Fibroblast of skin of right biceps (primary cell): ENCODE data around the gene GARIN5B.

Source experiments
- DNase-seq: peaks from one replicate; pipeline ENCODE4 v3.0.0-alpha.2; 2013

GARIN5B gene

DNA sequence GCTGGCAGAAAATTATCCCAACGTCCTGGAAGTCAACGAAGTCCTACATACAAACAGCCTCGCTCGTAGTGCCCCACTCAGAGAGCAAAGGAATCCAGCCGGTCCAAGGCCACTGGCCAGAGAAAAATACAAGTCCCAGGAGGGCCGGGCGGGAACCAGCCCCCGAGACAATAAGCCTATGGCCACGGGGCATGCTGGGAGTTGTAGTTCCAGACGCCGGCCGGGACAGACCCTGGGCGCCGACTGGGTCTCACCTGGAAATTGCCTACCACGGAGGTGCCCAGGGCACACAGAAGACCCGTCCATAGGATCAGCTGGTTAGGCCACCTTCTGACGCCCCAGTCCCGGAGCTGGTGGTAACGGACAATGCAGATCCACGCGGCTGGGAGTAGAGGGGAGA, 43.3 kb downstream of the GARIN5B start:
- peak; percentile 33 for DNase-seq

DNA sequence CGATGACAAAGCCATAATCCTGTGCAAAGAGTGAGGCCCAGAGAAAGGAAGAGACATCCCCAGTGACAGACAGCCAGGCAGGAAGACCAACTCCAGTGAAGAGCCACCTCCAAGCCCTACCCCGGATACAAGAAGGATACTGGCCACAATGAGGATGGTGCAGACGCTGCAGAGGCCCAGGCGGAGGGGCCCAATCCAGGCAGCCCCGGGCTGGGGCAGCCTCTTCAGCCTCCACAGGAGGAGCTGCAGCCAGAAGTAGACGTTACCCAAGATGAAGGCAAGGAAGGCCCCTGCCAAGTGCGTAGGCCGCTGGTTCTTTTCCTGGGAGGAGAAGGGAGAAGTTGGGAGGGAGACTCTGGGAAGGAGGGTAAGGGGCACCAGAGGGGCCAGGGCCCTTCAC, 46.4 kb downstream of the GARIN5B start:
- DNase-seq: no peak

DNA sequence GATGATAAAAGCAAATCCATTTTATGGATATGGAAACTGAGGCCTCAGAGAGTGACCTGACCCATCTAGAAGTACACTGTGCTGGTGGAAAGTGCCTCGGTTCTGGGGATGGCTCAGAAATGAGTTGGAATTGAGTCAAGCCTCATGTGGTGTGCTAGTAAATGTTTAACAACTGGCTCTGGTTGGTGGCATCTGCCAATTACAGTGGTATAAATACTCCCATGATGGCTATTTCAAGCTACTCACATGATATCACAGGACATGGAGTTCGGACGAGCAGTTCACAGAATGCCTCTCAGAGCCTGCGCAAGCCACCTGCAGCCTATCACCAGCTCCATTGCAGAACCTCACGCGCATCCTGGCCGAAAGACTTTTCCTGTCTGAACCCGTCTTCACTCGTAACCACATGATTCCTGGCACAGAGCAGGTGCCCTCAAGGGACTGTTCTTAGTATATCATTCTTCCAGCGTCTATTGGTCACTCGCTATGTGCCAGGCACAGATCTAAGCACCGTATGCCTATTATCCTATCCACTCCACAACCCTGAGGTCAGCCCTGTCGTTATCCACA, 47.0 kb downstream of the GARIN5B start:
- DNase-seq: no peak

GRCh38 chr19:55314396-55314795, 48.7 kb downstream of the GARIN5B start:
- no peak for DNase-seq

DNA sequence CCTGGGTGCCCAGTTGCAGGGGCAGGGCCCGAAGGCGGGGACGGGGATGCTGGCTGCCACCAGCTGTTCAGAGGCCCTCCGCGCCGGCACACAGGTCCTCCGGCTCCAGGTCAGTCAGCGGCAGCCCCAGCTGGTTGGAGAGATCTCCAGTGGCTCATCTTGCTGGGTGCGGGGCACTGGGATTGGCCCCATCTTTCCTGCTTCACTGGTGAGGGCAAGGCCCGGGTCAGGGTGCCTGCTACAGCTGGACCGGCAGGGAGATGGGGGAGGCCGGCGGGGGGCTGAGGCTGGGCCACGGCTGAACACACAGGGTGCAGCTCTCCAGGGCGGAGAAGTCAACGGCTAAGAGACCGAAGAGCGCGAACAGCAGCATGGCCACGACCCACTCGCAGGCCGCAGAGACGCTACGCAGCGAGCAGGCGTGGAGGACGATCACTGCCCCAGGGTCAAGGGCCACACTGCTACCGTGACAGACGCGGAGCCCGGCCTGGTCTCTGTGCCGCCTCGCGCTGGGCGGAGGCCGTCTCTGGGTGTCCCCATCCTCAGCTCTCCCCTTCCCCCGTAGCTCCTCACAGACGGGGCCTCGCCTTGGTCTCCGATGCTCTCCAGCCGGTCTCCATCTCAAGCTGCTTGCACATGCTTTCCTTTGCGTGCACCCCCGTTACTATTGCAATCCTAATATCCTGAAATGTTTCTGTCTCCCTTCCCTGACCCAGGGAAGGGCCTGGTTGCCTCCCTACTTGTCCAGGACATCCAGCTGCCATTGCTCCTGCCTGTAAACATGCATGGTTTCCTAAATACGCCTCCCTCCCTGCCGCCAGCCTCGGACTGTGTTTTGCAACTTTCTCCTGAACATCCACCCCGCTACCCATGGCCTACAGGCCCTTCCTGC, 50.2 kb downstream of the GARIN5B start:
- DNase-seq: no peak

DNA sequence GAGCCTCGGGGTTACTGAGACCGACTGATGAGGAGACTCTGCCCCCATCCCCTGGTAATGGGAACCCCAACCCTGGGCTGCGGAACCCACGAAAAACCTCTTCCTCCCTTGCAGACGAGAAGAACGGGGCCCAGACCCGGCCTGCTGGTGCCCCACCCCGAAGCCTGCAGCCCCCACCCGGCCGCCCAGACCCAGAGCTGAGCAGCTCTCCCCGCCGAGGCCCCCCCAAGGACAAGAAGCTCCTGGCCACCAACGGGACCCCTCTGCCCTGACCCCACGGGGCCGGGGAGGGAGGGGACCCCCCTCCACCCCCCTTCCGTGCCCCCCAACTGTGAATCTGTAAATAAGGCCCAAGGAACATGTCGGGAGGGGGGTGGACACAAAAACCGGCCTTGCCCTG, 51.3 kb downstream of the GARIN5B start:
- no peak for DNase-seq

DNA sequence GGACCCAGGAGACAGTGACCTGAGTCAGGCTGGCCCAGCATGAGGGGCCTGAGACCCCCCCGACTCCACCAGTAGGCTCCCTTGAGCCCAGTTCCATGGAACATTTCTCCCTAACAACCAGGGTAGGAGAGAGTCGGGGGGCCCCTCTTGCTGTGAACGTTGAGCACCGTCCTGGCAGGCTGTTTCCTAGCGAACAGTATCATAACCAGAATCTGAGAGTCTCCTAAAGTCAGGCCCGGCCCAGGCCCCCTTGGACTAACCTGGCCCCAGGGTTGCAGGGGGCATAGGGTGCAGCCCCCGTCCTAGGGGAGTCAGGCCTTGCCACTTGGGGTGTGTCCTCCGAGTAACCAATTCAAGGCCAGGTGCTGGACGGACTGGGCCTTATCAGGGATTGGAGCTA, 51.7 kb downstream of the GARIN5B start:
- DNase-seq: no peak

DNA sequence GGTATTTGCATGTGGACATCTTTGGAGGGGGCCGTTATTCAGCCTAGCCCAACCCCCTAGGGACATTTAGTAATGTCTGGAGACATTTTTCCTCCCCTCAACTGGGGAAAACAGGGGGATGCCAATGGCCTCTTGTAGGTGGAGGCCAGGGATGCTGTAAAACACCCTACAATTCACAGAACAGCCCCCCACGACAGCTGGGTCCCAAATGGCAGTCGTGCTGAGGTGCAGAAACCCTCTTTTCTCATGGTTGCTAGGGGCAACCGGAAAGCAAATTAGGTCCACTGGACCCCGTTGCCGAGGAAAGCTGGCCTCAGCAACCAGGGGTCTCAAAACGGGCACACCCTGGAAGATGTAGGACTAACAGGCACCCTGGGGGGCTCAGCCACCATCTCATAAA, 52.6 kb downstream of the GARIN5B start:
- no peak for DNase-seq

DNA sequence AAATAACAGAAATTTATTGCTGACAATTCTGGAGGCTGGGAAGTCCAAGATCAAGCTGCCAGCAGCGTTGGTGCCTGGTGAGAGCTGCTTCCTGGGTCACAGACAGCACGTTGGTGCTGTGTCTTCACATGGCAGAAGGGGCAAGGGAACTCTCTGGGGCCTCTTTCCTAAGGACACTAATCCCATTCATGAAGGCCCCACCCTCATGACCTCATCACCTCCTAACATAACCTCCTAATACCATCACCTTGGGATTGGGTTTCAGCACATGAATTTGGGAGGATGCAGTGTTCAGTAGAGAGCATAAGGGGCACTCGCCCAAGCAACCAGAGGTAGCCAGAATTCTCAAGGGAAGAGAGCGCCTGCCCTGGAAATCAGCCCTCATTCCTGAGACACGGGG, 53.6 kb downstream of the GARIN5B start:
- no peak for DNase-seq

- no peak for DNase-seq
Measured at GRCh38 chr19:55308281-55308680, 54.8 kb downstream of the GARIN5B start.

- DNase-seq: no peak
Measured at GRCh38 chr19:55306712-55307111, 56.3 kb downstream of the GARIN5B start.

- no peak for DNase-seq
Measured at GRCh38 chr19:55305983-55306562, 57.0 kb downstream of the GARIN5B start.

DNA sequence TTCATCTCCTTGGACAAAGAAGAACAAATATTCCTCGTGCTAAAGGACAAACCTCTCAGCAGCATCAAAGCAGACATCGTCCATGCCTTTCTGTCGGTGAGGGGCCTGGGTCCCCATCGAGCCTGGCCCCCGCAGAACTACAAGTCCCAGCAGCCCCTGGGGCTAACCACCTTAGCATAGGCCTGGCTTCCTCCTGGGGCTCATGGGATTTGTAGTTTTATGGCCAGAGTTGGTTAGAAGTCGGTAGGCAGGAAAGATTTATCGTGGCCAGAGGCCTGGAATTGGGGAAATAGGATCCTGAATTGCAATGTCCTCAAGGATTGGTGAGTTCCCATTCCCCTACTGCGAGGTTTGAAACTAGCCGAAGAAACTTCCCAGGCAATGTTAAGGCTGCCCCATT, 57.6 kb downstream of the GARIN5B start:
- peak; percentile 20 for DNase-seq

DNA sequence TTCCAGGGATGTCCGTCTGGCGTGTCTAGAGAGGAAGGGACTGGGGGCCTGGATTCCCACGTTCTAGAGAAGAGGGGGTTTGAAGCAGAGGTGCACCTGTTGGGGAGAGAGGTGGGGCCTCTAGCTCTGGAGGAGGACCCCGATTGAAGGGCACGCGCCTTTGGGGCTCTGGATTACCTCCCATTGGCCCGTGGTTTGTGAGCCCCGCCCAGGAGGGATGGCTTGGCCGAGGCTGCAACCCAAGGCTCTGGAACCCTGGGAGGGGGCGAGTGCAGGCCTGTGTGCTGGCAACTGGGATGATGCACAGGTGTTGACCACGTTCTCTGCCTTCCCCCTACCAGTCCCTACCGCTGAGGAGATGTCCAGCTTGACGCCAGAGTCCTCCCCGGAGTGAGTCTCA, 58.1 kb downstream of the GARIN5B start:
- DNase-seq: no peak
